ENCODE data around the gene KRTAP4-2.

- TF ChIP-seq POLR2A (IDR thresholded peaks at IDR 0.05) (no peak), CTCF (IDR thresholded peaks at IDR 0.05) (no peak)
Observed at GRCh38 chr17:41131979-41132378, 46.0 kb downstream of the KRTAP4-2 start.
